Measurements from ENCODE around the gene BAD.

GRCh38 chr11:64252003-64252872 lies 32.2 kb downstream of the BAD start:
- TF ChIP-seq, protein P1, sequence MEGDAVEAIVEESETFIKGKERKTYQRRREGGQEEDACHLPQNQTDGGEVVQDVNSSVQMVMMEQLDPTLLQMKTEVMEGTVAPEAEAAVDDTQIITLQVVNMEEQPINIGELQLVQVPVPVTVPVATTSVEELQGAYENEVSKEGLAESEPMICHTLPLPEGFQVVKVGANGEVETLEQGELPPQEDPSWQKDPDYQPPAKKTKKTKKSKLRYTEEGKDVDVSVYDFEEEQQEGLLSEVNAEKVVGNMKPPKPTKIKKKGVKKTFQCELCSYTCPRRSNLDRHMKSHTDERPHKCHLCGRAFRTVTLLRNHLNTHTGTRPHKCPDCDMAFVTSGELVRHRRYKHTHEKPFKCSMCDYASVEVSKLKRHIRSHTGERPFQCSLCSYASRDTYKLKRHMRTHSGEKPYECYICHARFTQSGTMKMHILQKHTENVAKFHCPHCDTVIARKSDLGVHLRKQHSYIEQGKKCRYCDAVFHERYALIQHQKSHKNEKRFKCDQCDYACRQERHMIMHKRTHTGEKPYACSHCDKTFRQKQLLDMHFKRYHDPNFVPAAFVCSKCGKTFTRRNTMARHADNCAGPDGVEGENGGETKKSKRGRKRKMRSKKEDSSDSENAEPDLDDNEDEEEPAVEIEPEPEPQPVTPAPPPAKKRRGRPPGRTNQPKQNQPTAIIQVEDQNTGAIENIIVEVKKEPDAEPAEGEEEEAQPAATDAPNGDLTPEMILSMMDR (IDR thresholded peaks at IDR 0.05): peak in 4 of 12 donors; percentile 11 to 31 (median 17)
- TF ChIP-seq POLR2A (IDR thresholded peaks at IDR 0.05): no peak

Data from heart left ventricle (tissue), 13 donors.